ENCODE measurements around the gene KCNMA1. TPM values are rescaled to one million over a fixed set of nuclear protein-coding genes. Genes with fewer than 3 reads are reported as not detected.

Gene KCNMA1
- total RNA-seq, 3 donors from 2014 or later: 45.4 to 312 (median 62.4) TPM

DNA sequence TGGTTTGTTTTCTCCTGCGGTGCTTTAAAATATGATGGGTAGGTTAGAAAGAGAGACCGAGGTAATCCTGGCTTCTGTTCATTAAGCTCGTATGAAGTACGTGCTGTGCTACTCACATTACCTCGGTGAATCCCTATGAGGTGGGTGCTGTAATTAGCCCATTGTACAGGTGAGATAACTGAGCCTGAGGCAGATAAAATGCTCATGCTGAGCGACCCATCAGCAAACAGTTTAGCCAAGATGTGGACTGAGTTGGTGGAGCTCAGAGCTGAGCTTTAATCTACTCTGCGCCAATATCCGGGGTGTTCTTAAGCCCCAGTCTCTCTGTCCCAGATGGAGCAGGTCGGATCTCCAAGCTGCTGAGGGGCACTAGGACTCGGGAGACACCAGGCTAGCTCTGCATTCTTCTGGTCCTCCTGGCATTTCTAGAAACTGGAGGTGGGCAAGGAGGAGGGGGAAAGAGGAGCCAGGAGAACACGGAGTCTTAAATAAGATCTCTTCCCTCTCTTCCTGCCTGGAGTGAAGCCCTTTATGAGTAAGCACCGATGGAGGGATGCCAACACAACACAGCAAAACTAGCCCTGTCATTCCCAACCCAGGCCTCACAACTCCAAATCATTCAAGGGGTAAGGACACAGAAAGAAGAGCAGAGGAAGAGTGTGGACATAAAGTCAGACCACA, 458.5 kb downstream of the KCNMA1 start:
- H3K9me3 ChIP-seq: no peaks in the 10 kb centered on the region
- DNase-seq: no peak
- H3K4me1 ChIP-seq (ENCODE audit: low read depth): no peaks in the 10 kb centered on the region
- peak; percentile 12 for ATAC-seq
- no peak overlapping the region for H3K4me3 ChIP-seq
- no peaks in the 10 kb centered on the region for H3K36me3 ChIP-seq (ENCODE audit: low read depth)
- intact Hi-C loops (cut with DNase I, micrococcal nuclease): loop anchor here (10.0 kb wide), 4 partner anchors 66 to 536 kb away; no protein-coding TSS in a partner anchor
- TF ChIP-seq, protein P1, sequence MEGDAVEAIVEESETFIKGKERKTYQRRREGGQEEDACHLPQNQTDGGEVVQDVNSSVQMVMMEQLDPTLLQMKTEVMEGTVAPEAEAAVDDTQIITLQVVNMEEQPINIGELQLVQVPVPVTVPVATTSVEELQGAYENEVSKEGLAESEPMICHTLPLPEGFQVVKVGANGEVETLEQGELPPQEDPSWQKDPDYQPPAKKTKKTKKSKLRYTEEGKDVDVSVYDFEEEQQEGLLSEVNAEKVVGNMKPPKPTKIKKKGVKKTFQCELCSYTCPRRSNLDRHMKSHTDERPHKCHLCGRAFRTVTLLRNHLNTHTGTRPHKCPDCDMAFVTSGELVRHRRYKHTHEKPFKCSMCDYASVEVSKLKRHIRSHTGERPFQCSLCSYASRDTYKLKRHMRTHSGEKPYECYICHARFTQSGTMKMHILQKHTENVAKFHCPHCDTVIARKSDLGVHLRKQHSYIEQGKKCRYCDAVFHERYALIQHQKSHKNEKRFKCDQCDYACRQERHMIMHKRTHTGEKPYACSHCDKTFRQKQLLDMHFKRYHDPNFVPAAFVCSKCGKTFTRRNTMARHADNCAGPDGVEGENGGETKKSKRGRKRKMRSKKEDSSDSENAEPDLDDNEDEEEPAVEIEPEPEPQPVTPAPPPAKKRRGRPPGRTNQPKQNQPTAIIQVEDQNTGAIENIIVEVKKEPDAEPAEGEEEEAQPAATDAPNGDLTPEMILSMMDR (IDR thresholded peaks at IDR 0.05): no peak

DNA sequence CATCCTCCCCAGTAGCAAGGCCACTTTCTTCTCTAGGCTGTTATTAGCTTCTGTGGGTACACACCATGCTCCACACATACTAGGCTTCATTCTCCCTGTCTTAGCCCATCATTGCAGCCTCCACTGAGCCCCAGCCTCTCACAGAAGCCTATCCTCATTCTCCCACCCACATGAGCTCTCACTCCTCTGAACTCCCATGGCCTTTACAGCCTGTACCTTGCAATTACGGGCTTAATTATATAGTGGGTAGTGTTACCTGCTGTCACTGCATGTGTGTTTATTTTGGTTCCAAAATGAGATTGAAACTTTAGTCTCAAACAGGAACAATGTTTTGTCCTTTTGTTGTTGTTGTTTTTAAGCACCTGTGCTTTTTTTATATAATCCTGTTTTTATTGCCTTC, 460.0 kb downstream of the KCNMA1 start:
- no peaks in the 10 kb centered on the region for H3K9me3 ChIP-seq
- H3K4me3 ChIP-seq: no peak overlapping the region
- TF ChIP-seq, protein P1 (IDR thresholded peaks at IDR 0.05): no peak
- no peak for DNase-seq
- intact Hi-C loops (cut with DNase I, micrococcal nuclease): loop anchor here (10.0 kb wide), 4 partner anchors 67 to 537 kb away; no protein-coding TSS in a partner anchor
- no peak for ATAC-seq
- H3K4me1 ChIP-seq (ENCODE audit: low read depth): no peaks in the 10 kb centered on the region
- H3K36me3 ChIP-seq (ENCODE audit: low read depth): no peaks in the 10 kb centered on the region

- H3K36me3 ChIP-seq (ENCODE audit: low read depth): no peaks in the 10 kb centered on the region
- ATAC-seq (no peak), DNase-seq (no peak)
- no peaks in the 10 kb centered on the region for H3K4me1 ChIP-seq (ENCODE audit: low read depth)
- TF ChIP-seq, protein P1 (IDR thresholded peaks at IDR 0.05): no peak
- no peak overlapping the region for H3K4me3 ChIP-seq
- H3K9me3 ChIP-seq: no peaks in the 10 kb centered on the region
- intact Hi-C loops (cut with DNase I, micrococcal nuclease): loop anchor here (10.0 kb wide), 4 partner anchors 68 to 538 kb away; no protein-coding TSS in a partner anchor
Observed at GRCh38 chr10:77177161-77177560, 460.4 kb downstream of the KCNMA1 start.

GRCh38 chr10:77176232-77176631, 461.4 kb downstream of the KCNMA1 start:
- TF ChIP-seq, protein P1 (IDR thresholded peaks at IDR 0.05): no peak
- no peaks in the 10 kb centered on the region for H3K4me1 ChIP-seq (ENCODE audit: low read depth)
- DNase-seq: no peak
- intact Hi-C loops (cut with DNase I, micrococcal nuclease): loop anchor here (10.0 kb wide), 4 partner anchors 69 to 539 kb away; no protein-coding TSS in a partner anchor
- H3K4me3 ChIP-seq: no peak overlapping the region
- H3K36me3 ChIP-seq (ENCODE audit: low read depth): no peaks in the 10 kb centered on the region
- no peaks in the 10 kb centered on the region for H3K9me3 ChIP-seq
- ATAC-seq: no peak

- ATAC-seq (no peak), DNase-seq (no peak)
- TF ChIP-seq, protein P1 (IDR thresholded peaks at IDR 0.05): no peak
- H3K4me3 ChIP-seq: no peak overlapping the region
- no peaks in the 10 kb centered on the region for H3K9me3 ChIP-seq
- H3K4me1 ChIP-seq (ENCODE audit: low read depth): no peaks in the 10 kb centered on the region
- intact Hi-C loops (cut with DNase I, micrococcal nuclease): loop anchor here (10.0 kb wide), 4 partner anchors 69 to 539 kb away; no protein-coding TSS in a partner anchor
- no peaks in the 10 kb centered on the region for H3K36me3 ChIP-seq (ENCODE audit: low read depth)
Observed at GRCh38 chr10:77175631-77176222, 461.9 kb downstream of the KCNMA1 start.
